GM12875 (cell line): ENCODE measurements around the gene DLG3.

Experiments used
- H3K4me3 ChIP-seq: one replicate; pipeline ENCODE4 v1.5.1; 2011; ENCODE audit warnings: low read depth, low read length, control low read depth
- CTCF ChIP-seq: IDR thresholded peaks from 2 replicates; pipeline ENCODE4 v1.5.1; 2011; ENCODE audit warnings: low read depth, mild to moderate bottlenecking, control low read depth, inconsistent platforms, low read length, moderate library complexity, borderline replicate concordance; ENCODE audit not compliant: insufficient read depth

The DLG3 gene

GRCh38 chrX:70429759-70430158, 14.9 kb upstream of the DLG3 start:
- no peak for TF ChIP-seq CTCF

DNA sequence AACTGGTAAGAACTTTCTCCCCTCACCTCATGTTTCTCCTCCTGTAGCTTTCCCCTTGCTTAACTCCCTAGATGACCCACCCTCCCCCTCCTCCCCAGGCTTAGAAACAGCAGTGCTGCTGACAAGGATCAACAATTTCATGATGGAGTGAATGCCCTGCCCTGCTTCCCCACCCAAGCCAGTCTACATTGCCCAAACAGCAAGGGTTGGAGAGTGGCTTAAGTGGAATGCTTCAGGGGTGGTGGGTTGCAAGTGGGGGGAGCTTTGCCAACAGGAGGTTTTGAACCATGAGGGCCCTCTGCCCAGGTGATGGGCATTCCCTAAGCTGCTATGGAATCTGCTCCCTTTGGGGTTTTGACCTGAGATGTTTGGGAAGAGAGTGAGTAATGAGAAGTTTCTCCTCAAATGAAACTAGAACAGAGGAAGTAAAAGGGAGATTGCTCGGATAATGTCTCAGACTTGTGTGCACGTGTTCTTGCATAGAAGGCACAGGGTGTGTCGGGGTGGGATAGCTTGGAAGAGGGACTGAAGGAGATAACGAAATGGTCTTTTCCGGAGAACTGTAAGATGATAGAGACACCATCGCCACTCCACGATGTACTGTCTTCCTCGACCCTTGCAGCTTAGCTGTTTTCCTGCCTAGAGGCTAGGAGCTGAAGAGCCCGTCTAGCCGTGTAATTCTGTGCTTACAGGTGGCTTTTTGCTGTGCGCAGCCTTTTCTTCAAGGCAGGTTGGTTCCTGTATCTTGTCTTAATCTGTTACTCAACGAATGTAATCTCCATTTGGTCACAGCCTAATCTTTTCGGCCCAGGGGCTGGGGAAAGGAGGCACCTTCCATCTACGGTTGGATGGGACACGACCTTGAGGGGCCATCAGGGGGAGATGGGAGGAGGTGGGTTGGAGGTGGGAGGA, 11.4 kb upstream of the DLG3 start:
- no peak overlapping the region for H3K4me3 ChIP-seq
- TF ChIP-seq CTCF: no peak

More at GRCh38 chrX:70429759-70430158, 14.9 kb upstream of the DLG3 start:
- H3K4me3 ChIP-seq: no peak overlapping the region

GRCh38 chrX:70433848-70434351, 10.7 kb upstream of the DLG3 start:
- TF ChIP-seq CTCF: peak; percentile 72

DNA sequence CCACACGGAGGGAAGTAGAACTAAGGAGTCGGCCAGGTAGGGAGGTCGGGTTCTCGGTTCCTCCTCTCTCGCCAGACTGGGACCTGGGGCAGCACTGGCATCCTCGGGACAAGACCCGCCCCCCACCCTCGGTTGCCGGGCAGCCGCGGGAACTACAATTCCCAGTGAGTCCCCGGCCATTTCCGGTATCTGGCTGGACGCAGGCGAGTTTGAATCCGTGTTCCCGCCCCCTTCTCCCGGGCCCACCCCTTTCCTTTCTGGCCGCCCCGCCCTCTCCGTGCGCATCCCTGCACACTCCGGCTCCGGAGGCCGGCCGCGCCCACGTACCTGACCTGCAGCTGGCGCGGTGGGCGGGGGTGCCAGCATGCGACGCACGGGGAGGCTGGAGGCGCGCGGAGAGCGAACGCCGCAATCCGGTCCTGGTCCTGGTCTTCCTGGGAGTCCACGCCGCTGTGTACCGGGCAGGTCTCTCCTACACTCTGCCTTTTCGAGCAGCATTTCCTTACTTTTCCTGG, 10.2 kb upstream of the DLG3 start:
- no peak for TF ChIP-seq CTCF
- H3K4me3 ChIP-seq: peak overlapping the region; percentile 71

More at GRCh38 chrX:70433848-70434351, 10.7 kb upstream of the DLG3 start:
- peak overlapping the region; percentile 71 for H3K4me3 ChIP-seq

- no peak for TF ChIP-seq CTCF
- H3K4me3 ChIP-seq: peak overlapping the region; percentile 71
Measured at GRCh38 chrX:70434914-70435586, 9.6 kb upstream of the DLG3 start.

DNA sequence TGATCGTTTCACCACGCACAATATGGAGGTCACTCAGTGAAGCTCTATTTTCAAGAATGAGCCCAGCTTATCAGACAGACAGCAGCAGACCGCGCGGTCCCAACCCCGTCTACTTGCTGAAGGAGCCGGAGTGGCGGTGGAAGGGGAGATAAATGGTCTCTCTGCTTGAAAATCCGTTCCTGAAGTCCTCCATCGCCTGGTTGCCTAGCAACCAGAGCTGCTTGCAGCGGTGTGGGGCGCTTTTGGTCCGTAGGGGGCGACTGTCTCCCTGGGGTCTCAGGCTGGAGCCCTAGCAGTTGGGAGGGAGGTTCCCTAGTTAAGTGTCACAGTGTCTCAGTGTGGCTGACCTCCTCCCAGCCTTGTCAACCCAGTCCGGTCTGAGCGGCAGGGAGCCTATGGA, 8.3 kb upstream of the DLG3 start:
- peak; percentile 29 for TF ChIP-seq CTCF
- H3K4me3 ChIP-seq: no peak overlapping the region

- TF ChIP-seq CTCF: no peak
- H3K4me3 ChIP-seq: no peak overlapping the region
Measured at GRCh38 chrX:70437011-70437410, 7.6 kb upstream of the DLG3 start.
